ENCODE results near the gene NELFB.

DNA sequence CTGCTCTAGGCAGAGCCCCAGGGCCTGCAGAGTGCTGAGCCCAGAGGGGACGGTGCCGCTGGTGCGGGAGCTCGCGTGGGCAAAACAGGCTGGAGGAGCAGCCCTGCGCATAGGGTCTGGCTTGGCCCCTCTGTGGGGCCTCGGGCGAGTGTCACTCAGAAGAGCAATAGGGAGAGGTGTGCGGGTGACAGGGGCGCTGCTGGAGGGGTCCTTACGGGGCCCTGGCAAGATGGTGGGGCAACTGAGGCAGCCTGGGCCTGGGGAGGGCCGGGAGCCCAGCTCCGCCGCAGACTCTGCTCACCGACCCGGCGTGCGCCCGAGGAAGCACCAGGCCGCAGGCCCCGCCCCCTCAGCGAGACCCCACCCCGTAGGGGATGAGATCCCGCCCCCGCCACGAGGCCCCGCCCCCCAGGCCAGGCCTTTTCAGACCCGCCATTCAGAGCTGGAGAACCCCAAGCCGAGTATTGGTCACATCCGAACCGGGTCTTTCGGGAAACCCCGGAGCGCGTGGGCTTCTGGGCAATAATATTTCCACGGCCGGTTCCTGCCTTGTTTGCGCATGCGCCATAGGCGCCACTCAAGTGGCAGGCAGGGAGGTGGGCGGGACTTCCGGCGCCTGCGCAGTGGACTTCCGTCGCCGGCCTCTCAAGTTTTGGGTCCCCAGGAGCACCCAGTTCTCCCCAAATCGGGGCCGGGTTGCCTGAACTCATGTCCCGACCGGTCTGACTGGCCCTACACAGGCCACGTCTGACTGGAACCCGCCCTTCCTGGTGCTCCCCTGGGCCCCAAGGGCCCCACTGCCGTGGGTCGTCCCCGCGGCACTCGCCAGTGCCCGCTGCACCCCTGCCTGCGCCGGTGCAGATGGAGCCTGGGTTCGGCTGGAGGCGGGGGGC lies 31.8 kb upstream of the NELFB start:
- TF ChIP-seq, protein P1, sequence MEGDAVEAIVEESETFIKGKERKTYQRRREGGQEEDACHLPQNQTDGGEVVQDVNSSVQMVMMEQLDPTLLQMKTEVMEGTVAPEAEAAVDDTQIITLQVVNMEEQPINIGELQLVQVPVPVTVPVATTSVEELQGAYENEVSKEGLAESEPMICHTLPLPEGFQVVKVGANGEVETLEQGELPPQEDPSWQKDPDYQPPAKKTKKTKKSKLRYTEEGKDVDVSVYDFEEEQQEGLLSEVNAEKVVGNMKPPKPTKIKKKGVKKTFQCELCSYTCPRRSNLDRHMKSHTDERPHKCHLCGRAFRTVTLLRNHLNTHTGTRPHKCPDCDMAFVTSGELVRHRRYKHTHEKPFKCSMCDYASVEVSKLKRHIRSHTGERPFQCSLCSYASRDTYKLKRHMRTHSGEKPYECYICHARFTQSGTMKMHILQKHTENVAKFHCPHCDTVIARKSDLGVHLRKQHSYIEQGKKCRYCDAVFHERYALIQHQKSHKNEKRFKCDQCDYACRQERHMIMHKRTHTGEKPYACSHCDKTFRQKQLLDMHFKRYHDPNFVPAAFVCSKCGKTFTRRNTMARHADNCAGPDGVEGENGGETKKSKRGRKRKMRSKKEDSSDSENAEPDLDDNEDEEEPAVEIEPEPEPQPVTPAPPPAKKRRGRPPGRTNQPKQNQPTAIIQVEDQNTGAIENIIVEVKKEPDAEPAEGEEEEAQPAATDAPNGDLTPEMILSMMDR (IDR thresholded peaks at IDR 0.05): no peak
- TF ChIP-seq POLR2A (IDR thresholded peaks at IDR 0.05): no peak
- TF ChIP-seq POLR2AphosphoS5 (IDR thresholded peaks at IDR 0.05): no peak

Data from suprapubic skin (tissue), 4 donors.